ENCODE measurements around the gene RNF212.

Gene RNF212

GRCh38 chr4:1090036-1090435 is 23.3 kb downstream of the RNF212 start:
- Mint-ChIP-seq H3K27me3 (ENCODE audit: low read depth) (no peaks in the 10 kb centered on the region), H3K4me3 (no peak overlapping the region), H3K36me3 (ENCODE audit: low read depth) (no peaks in the 10 kb centered on the region), H3K27ac (no peak overlapping the region), H3K4me1 (ENCODE audit: low read depth) (no peaks in the 10 kb centered on the region), H3K9me3 (peaks cover 21% of the 10 kb centered on the region)

- Mint-ChIP-seq H3K4me3 (no peak overlapping the region), H3K27ac (no peak overlapping the region), H3K4me1 (ENCODE audit: low read depth) (no peaks in the 10 kb centered on the region), H3K27me3 (ENCODE audit: low read depth) (no peaks in the 10 kb centered on the region), H3K9me3 (peaks cover 21% of the 10 kb centered on the region), H3K36me3 (ENCODE audit: low read depth) (no peaks in the 10 kb centered on the region)
Observed at GRCh38 chr4:1087371-1087770, 26.0 kb downstream of the RNF212 start.

GRCh38 chr4:1086011-1086410 is 27.4 kb downstream of the RNF212 start:
- H3K27me3 Mint-ChIP-seq (ENCODE audit: low read depth): no peaks in the 10 kb centered on the region
- no peaks in the 10 kb centered on the region for H3K4me1 Mint-ChIP-seq (ENCODE audit: low read depth)
- H3K27ac Mint-ChIP-seq: no peak overlapping the region

GRCh38 chr4:1085404-1085799 is 28.0 kb downstream of the RNF212 start:
- Mint-ChIP-seq H3K27ac (no peak overlapping the region), H3K4me1 (ENCODE audit: low read depth) (no peaks in the 10 kb centered on the region)

More at GRCh38 chr4:1086011-1086410, 27.4 kb downstream of the RNF212 start:
- Mint-ChIP-seq H3K9me3 (peaks cover 21% of the 10 kb centered on the region), H3K4me3 (no peak overlapping the region), H3K36me3 (ENCODE audit: low read depth) (no peaks in the 10 kb centered on the region)

GRCh38 chr4:1084796-1085403 is 28.5 kb downstream of the RNF212 start:
- peaks cover 19% of the 10 kb centered on the region for H3K9me3 Mint-ChIP-seq
- H3K27me3 Mint-ChIP-seq (ENCODE audit: low read depth): no peaks in the 10 kb centered on the region
- no peaks in the 10 kb centered on the region for H3K36me3 Mint-ChIP-seq (ENCODE audit: low read depth)
- H3K27ac Mint-ChIP-seq: no peak overlapping the region
- no peaks in the 10 kb centered on the region for H3K4me1 Mint-ChIP-seq (ENCODE audit: low read depth)
- H3K4me3 Mint-ChIP-seq: no peak overlapping the region

More at GRCh38 chr4:1085404-1085799, 28.0 kb downstream of the RNF212 start:
- no peaks in the 10 kb centered on the region for H3K27me3 Mint-ChIP-seq (ENCODE audit: low read depth)
- H3K9me3 Mint-ChIP-seq: peaks cover 21% of the 10 kb centered on the region
- H3K4me3 Mint-ChIP-seq: no peak overlapping the region
- no peaks in the 10 kb centered on the region for H3K36me3 Mint-ChIP-seq (ENCODE audit: low read depth)

DNA sequence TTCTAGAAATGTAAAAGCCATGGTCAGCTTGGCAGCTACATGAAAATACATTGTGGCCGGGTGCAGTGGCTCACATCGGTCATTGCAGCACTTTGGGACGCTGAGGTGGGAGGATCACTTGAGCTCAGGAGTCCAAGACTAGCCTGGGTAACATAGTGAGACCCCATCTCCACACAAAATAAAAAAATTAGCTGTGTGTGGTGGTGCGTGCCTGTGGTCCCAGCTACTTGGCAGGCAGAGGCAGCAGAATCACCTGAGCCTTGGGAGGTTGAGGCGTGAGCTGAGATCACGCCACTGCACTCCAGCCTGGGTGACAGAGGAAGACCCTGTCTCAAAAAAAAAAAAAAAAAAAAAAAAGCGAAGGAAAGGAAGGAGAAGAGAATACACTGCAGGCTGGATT is 29.0 kb downstream of the RNF212 start:
- Mint-ChIP-seq H3K36me3 (ENCODE audit: low read depth) (no peaks in the 10 kb centered on the region), H3K27ac (no peak overlapping the region), H3K27me3 (ENCODE audit: low read depth) (no peaks in the 10 kb centered on the region), H3K4me3 (no peak overlapping the region), H3K4me1 (ENCODE audit: low read depth) (no peaks in the 10 kb centered on the region), H3K9me3 (peaks cover 14% of the 10 kb centered on the region)

DNA sequence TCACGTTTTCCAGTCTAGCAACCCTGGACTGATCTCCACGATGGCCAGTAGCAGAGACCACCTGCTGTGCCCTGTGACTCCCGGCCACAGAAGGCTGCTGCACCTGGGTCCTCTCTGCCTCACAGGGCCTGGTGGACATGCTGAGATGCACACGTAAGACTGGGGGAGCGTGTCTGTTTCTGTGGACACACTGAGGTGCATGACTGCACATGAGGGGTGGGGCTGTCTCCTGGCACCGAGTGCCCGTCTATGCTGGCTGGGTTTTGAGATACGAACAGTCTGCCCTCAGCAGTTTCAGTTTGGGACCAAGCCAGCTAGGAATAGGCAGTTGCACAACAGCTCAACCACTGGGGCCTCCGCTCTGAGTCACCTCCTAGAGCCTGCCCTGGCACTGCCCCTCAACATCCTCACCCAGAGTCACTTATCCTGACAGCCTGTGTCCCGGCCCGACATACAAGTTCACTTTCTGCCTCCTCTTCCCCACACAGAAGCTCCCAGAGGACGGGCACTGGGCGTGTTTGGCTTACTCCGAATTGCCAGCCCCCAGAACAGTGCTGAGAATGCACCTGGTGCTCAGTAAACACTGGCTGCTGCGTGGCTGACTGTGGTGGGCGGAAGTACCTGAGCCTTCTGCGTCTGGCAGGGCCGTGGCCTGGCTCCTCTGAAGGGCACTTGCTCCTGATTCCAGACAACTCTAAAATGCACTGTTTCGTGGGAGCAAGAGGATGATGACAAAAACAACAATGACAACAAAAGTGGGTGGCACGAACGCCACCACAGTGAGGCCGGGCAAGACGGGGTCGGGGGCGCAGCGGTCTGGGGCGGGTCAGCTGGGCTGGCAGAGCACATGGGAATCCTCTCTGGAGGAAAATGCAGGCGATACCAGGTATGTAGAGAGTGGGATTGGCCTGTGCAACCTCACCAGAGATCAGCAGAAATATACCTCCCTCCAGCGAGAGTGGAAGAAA is 30.9 kb downstream of the RNF212 start:
- Mint-ChIP-seq H3K36me3 (ENCODE audit: low read depth) (no peaks in the 10 kb centered on the region), H3K9me3 (no peaks in the 10 kb centered on the region), H3K27ac (no peak overlapping the region), H3K4me3 (no peak overlapping the region), H3K4me1 (ENCODE audit: low read depth) (no peaks in the 10 kb centered on the region), H3K27me3 (ENCODE audit: low read depth) (no peaks in the 10 kb centered on the region)

DNA sequence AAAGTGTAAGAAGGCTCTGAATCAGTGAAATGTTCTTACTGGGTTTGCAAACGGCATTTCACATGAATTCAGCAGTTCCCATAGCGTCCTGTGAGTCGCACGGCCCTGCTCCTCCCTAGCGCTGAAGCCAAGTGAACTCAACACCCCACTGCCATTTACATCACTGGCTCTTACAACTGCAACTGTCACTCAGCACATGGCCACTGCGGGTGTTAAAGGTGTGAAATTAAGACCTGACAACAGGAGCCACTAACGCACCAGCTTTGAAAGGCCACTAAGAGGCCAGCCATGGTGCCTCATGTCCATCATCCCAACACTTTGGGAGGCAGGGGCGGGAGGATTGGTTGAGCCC is 31.7 kb downstream of the RNF212 start:
- no peaks in the 10 kb centered on the region for H3K9me3 Mint-ChIP-seq
- no peak overlapping the region for H3K4me3 Mint-ChIP-seq
- H3K36me3 Mint-ChIP-seq (ENCODE audit: low read depth): no peaks in the 10 kb centered on the region
- H3K27ac Mint-ChIP-seq: no peak overlapping the region
- no peaks in the 10 kb centered on the region for H3K27me3 Mint-ChIP-seq (ENCODE audit: low read depth)
- no peaks in the 10 kb centered on the region for H3K4me1 Mint-ChIP-seq (ENCODE audit: low read depth)

GRCh38 chr4:1080961-1081688 is 32.2 kb downstream of the RNF212 start:
- Mint-ChIP-seq H3K4me1 (ENCODE audit: low read depth) (no peaks in the 10 kb centered on the region), H3K36me3 (ENCODE audit: low read depth) (no peaks in the 10 kb centered on the region), H3K4me3 (no peak overlapping the region), H3K27me3 (ENCODE audit: low read depth) (no peaks in the 10 kb centered on the region), H3K9me3 (no peaks in the 10 kb centered on the region), H3K27ac (no peak overlapping the region)

DNA sequence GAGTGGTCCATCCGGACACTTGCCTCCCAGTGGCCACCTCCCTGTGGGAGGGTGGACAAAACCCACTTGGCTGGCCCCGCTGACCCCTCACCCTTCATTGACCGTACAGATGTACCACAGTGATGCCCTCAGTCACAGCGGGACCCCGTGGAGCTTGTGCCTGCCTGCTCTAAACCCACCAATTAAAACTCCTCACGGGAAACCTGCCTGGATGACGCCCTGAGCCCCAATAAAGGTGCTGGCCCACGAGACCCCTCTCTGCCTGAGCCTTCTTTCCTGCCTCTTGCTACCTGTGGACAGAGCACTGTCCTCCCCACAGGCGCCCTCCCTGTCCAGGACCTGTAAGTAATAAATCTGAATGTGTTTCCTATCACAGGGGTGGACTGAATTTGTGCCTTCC is 32.9 kb downstream of the RNF212 start:
- Mint-ChIP-seq H3K4me1 (ENCODE audit: low read depth) (no peaks in the 10 kb centered on the region), H3K4me3 (no peak overlapping the region), H3K9me3 (no peaks in the 10 kb centered on the region), H3K27ac (no peak overlapping the region), H3K27me3 (ENCODE audit: low read depth) (no peaks in the 10 kb centered on the region), H3K36me3 (ENCODE audit: low read depth) (no peaks in the 10 kb centered on the region)

- no peak overlapping the region for H3K4me3 Mint-ChIP-seq
- no peaks in the 10 kb centered on the region for H3K9me3 Mint-ChIP-seq
- no peaks in the 10 kb centered on the region for H3K4me1 Mint-ChIP-seq (ENCODE audit: low read depth)
- H3K27ac Mint-ChIP-seq: no peak overlapping the region
- H3K27me3 Mint-ChIP-seq (ENCODE audit: low read depth): no peaks in the 10 kb centered on the region
- no peaks in the 10 kb centered on the region for H3K36me3 Mint-ChIP-seq (ENCODE audit: low read depth)
Observed at GRCh38 chr4:1079711-1080265, 33.6 kb downstream of the RNF212 start.

- Mint-ChIP-seq H3K27ac (no peak overlapping the region), H3K4me1 (ENCODE audit: low read depth) (no peaks in the 10 kb centered on the region), H3K9me3 (no peaks in the 10 kb centered on the region)
Observed at GRCh38 chr4:1078490-1078889, 34.9 kb downstream of the RNF212 start.

DNA sequence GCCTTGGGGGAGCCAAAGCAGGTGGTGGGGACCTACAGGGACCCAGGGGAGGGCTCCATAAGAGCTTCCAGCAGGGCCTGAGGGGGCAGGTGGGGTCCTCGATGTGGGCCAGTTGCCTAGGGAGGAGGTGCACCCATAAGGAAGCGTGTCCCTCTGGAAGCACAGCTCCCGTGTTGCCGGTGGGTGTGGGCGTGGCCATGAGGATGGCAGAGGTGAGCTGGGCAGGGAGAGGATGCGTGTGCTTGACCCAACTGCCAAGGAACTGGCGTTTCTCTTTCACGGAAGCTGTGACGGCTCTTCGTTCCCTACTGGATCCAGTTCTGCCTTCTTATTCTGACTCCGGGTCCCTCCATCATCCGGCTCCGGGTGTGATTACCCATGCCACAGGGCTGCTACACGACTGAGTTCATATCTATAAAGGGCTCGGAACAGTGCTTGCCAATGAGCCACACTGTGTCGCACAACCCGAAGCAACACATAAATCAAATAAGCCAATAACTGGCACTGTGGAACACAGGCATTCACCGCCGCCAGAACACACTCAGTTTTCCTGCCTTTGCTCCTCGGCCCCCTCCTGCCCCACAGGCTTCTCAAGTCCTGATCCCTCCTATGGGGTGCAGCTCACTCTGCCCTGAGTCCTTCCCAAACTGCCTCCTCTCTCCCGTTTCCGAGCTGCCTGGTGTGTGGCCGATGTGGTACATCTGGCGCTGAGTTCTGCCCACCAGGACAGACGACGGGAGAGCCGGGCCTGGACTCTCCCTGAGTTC is 35.5 kb downstream of the RNF212 start:
- H3K27ac Mint-ChIP-seq: no peak overlapping the region
- H3K36me3 Mint-ChIP-seq (ENCODE audit: low read depth): no peaks in the 10 kb centered on the region
- H3K4me1 Mint-ChIP-seq (ENCODE audit: low read depth): peaks cover 2% of the 10 kb centered on the region
- no peak overlapping the region for H3K4me3 Mint-ChIP-seq
- no peaks in the 10 kb centered on the region for H3K9me3 Mint-ChIP-seq
- H3K27me3 Mint-ChIP-seq (ENCODE audit: low read depth): peaks cover 10% of the 10 kb centered on the region

More at GRCh38 chr4:1078490-1078889, 34.9 kb downstream of the RNF212 start:
- Mint-ChIP-seq H3K4me3 (no peak overlapping the region), H3K36me3 (ENCODE audit: low read depth) (no peaks in the 10 kb centered on the region), H3K27me3 (ENCODE audit: low read depth) (peaks cover 7% of the 10 kb centered on the region)
